Loucy (cell line): ENCODE measurements around the gene COA1.

Source experiments
- H2AFZ ChIP-seq: fragments of 200-600 bp; sonication (generic); 2 replicates; pipeline ENCODE4 v1.6.0; 2016; ENCODE audit warnings: antibody characterized with exemption, mild to moderate bottlenecking, low read length, moderate library complexity
- H3F3A ChIP-seq: fragments of 200-600 bp; 2 replicates; pipeline ENCODE4 v1.6.0; 2016; ENCODE audit warnings: antibody characterized with exemption, low read depth, mild to moderate bottlenecking
- H3K27me3 ChIP-seq: fragments of 200-600 bp; sonication (generic); 2 replicates; pipeline ENCODE4 v1.6.1; 2014; ENCODE audit warnings: low read length, mild to moderate bottlenecking; ENCODE audit not compliant: insufficient read depth, poor library complexity, severe bottlenecking
- H3K36me3 ChIP-seq: fragments of 200-600 bp; sonication (generic); 2 replicates; pipeline ENCODE4 v1.6.1; 2016; ENCODE audit warnings: low read length; ENCODE audit not compliant: insufficient read depth
- H3K4me1 ChIP-seq: fragments of 200-600 bp; sonication (generic); 2 replicates; pipeline ENCODE4 v1.5.1; 2014; ENCODE audit warnings: low read length, mild to moderate bottlenecking; ENCODE audit not compliant: insufficient read depth, poor library complexity, severe bottlenecking
- H3K4me2 ChIP-seq: fragments of 200-600 bp; sonication (generic); 2 replicates; pipeline ENCODE4 v1.6.0; 2014; ENCODE audit warnings: antibody characterized with exemption, low read length, low read depth, mild to moderate bottlenecking; ENCODE audit not compliant: poor library complexity, severe bottlenecking
- H3K4me3 ChIP-seq: fragments of 200-600 bp; sonication (generic); 2 replicates; pipeline ENCODE4 v1.5.1; 2014; ENCODE audit warnings: low read length, mild to moderate bottlenecking, mixed read lengths; ENCODE audit not compliant: poor library complexity, severe bottlenecking
- H3K79me2 ChIP-seq: fragments of 200-600 bp; sonication (generic); 2 replicates; pipeline ENCODE4 v1.6.1; 2014; ENCODE audit warnings: low read length; ENCODE audit not compliant: insufficient read depth
- H3K9ac ChIP-seq: fragments of 200-600 bp; sonication (generic); 2 replicates; pipeline ENCODE4 v1.6.0; 2014; ENCODE audit warnings: mild to moderate bottlenecking, low read depth, low read length, moderate library complexity; ENCODE audit not compliant: poor library complexity, severe bottlenecking
- H3K9me2 ChIP-seq: fragments of 200-600 bp; sonication (generic); replicated peaks from 2 replicates; pipeline ENCODE4 v1.6.1; 2016; ENCODE audit warnings: low read depth, low read length, mixed read lengths
- H3K9me3 ChIP-seq: fragments of 200-600 bp; sonication (generic); 2 replicates; pipeline ENCODE4 v1.6.1; 2014; ENCODE audit warnings: mild to moderate bottlenecking, antibody characterized with exemption, low read length, low read depth; ENCODE audit not compliant: insufficient read depth
- H4K20me1 ChIP-seq: fragments of 200-600 bp; sonication (generic); 2 replicates; pipeline ENCODE4 v1.6.0; 2014; ENCODE audit warnings: antibody characterized with exemption, low read length, mild to moderate bottlenecking; ENCODE audit not compliant: insufficient read depth, poor library complexity, severe bottlenecking
- EZH2phosphoT487 ChIP-seq: fragments of 200-600 bp; IDR thresholded peaks from 2 replicates; pipeline ENCODE4 v1.6.1; 2018; ENCODE audit warnings: antibody characterized with exemption, mild to moderate bottlenecking, moderate library complexity, borderline replicate concordance
- TF ChIP-seq, protein P1 (sequence below): fragments of 200-600 bp; sonication (generic); conservative IDR thresholded peaks from 2 replicates; pipeline ENCODE4 v1.5.1; 2014; ENCODE audit warnings: mild to moderate bottlenecking, antibody characterized with exemption, low read length

COA1 gene

GRCh38 chr7:43621729-43622448, 107.4 kb downstream of the COA1 start:
- peaks cover 15% of the 10 kb centered on the region for H3K4me1 ChIP-seq
- TF ChIP-seq, protein P1, sequence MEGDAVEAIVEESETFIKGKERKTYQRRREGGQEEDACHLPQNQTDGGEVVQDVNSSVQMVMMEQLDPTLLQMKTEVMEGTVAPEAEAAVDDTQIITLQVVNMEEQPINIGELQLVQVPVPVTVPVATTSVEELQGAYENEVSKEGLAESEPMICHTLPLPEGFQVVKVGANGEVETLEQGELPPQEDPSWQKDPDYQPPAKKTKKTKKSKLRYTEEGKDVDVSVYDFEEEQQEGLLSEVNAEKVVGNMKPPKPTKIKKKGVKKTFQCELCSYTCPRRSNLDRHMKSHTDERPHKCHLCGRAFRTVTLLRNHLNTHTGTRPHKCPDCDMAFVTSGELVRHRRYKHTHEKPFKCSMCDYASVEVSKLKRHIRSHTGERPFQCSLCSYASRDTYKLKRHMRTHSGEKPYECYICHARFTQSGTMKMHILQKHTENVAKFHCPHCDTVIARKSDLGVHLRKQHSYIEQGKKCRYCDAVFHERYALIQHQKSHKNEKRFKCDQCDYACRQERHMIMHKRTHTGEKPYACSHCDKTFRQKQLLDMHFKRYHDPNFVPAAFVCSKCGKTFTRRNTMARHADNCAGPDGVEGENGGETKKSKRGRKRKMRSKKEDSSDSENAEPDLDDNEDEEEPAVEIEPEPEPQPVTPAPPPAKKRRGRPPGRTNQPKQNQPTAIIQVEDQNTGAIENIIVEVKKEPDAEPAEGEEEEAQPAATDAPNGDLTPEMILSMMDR: no peak
- no peak for TF ChIP-seq EZH2phosphoT487

GRCh38 chr7:43619213-43620012, 109.9 kb downstream of the COA1 start:
- TF ChIP-seq, protein P1: no peak
- no peak for TF ChIP-seq EZH2phosphoT487
- H3K9me3 ChIP-seq: no peaks in the 10 kb centered on the region
- no peak overlapping the region for H3K4me3 ChIP-seq
- peaks cover 49% of the 10 kb centered on the region; the same call in 1 of the 2 replicates for H3K79me2 ChIP-seq
- H4K20me1 ChIP-seq: peaks cover 16% of the 10 kb centered on the region
- H3K4me1 ChIP-seq: peaks cover 4% of the 10 kb centered on the region
- no peak overlapping the region for H3K9ac ChIP-seq
- no peaks in the 10 kb centered on the region for H3K27me3 ChIP-seq
- no peaks in the 10 kb centered on the region for H3F3A ChIP-seq
- peaks cover 83% of the 10 kb centered on the region for H3K36me3 ChIP-seq
- H3K9me2 ChIP-seq: no peaks in the 10 kb centered on the region
- no peak overlapping the region for H2AFZ ChIP-seq
- H3K4me2 ChIP-seq: no peak overlapping the region

More at GRCh38 chr7:43621729-43622448, 107.4 kb downstream of the COA1 start:
- Histone ChIP-seq H3K9me3 (no peaks in the 10 kb centered on the region), H3K4me3 (no peak overlapping the region), H2AFZ (no peak overlapping the region), H3K27me3 (no peaks in the 10 kb centered on the region), H3K79me2 (peaks cover 35% of the 10 kb centered on the region; the same call in 1 of the 2 replicates), H3K36me3 (peaks cover 85% of the 10 kb centered on the region), H3K9me2 (no peaks in the 10 kb centered on the region), H3F3A (no peaks in the 10 kb centered on the region; the same call in 1 of the 2 replicates), H4K20me1 (peaks cover 21% of the 10 kb centered on the region), H3K4me2 (no peak overlapping the region), H3K9ac (no peak overlapping the region)

GRCh38 chr7:43618073-43618472, 111.2 kb downstream of the COA1 start:
- no peak overlapping the region for H3K9ac ChIP-seq
- H4K20me1 ChIP-seq: peaks cover 26% of the 10 kb centered on the region
- H3K79me2 ChIP-seq: peaks cover 59% of the 10 kb centered on the region; the same call in 1 of the 2 replicates
- no peak overlapping the region for H3K4me2 ChIP-seq
- peaks cover 78% of the 10 kb centered on the region; the same call in 1 of the 2 replicates for H3K36me3 ChIP-seq
- no peak overlapping the region for H3K4me3 ChIP-seq
- no peaks in the 10 kb centered on the region for H3K27me3 ChIP-seq
- H3F3A ChIP-seq: no peaks in the 10 kb centered on the region
- H3K9me3 ChIP-seq: no peaks in the 10 kb centered on the region
- H2AFZ ChIP-seq: no peak overlapping the region
- no peak for TF ChIP-seq EZH2phosphoT487
- TF ChIP-seq, protein P1: no peak
- H3K9me2 ChIP-seq: no peaks in the 10 kb centered on the region
- peaks cover 4% of the 10 kb centered on the region for H3K4me1 ChIP-seq
